Iris pigment epithelial cell (primary cell): ENCODE data around the gene TOP3A.
"Not testable (repeated sequence)": the region's sequence is repeated elsewhere in the genome, so short reads cannot be mapped to it uniquely, and the experiment has no call there.

Source experiments
- DNase-seq: peaks from one replicate; pipeline ENCODE4 v3.0.0-alpha.2; 2011; ENCODE audit warnings: low read depth

Gene TOP3A

GRCh38 chr17:18314731-18315561 is at the start of gene TOP3A, which contains the start of gene SMCR8:
Gene TOP3A (minus strand): TSS chr17:18314994. CDS start chr17:18314778, 216 bp downstream.
Gene SMCR8 (plus strand): TSS chr17:18315293. CDS start chr17:18315790, 497 bp downstream.
- peak; percentile 100 for DNase-seq

- no peak for DNase-seq
These were observed 49.4 kb upstream of the TOP3A start for GRCh38 chr17:18364166-18364565.

- peak; percentile 87 for DNase-seq
These were observed 48.6 kb upstream of the TOP3A start, which contains the start of gene SHMT1 for GRCh38 chr17:18363101-18364049. Gene SHMT1 (minus strand): TSS chr17:18363550. CDS start chr17:18355981, 7,569 bp downstream.

GRCh38 chr17:18362698-18363100 is 47.9 kb upstream of the TOP3A start:
- peak; percentile 24 for DNase-seq

GRCh38 chr17:18361837-18362697 is 47.3 kb upstream of the TOP3A start:
- no peak for DNase-seq

- DNase-seq: no peak
These were observed 45.7 kb upstream of the TOP3A start for GRCh38 chr17:18360518-18360917.

- peak; percentile 86 for DNase-seq
These were observed 41.8 kb upstream of the TOP3A start for GRCh38 chr17:18356624-18357023.

- DNase-seq: no peak
These were observed 38.7 kb upstream of the TOP3A start for GRCh38 chr17:18353541-18353940.

GRCh38 chr17:18344021-18344420 is 29.2 kb upstream of the TOP3A start:
- DNase-seq: no peak

- DNase-seq: no peak
These were observed 25.1 kb upstream of the TOP3A start for GRCh38 chr17:18339933-18340332.

- not testable (repeated sequence) for DNase-seq
These were observed 23.4 kb upstream of the TOP3A start for GRCh38 chr17:18338158-18338557.

- DNase-seq: no peak
These were observed 18.2 kb upstream of the TOP3A start for GRCh38 chr17:18332909-18333489.

GRCh38 chr17:18331879-18332278 is 17.1 kb upstream of the TOP3A start:
- no peak for DNase-seq

- DNase-seq: no peak
These were observed 13.9 kb upstream of the TOP3A start for GRCh38 chr17:18328643-18329204.

GRCh38 chr17:18327556-18327955 is 12.8 kb upstream of the TOP3A start:
- no peak for DNase-seq

GRCh38 chr17:18327093-18327492 is 12.3 kb upstream of the TOP3A start:
- DNase-seq: no peak

- no peak for DNase-seq
These were observed 11.8 kb upstream of the TOP3A start for GRCh38 chr17:18326572-18326971.

- DNase-seq: no peak
These were observed 11.2 kb upstream of the TOP3A start for GRCh38 chr17:18326039-18326438.

GRCh38 chr17:18324140-18325050 is 9.6 kb upstream of the TOP3A start:
- no peak for DNase-seq
